ENCODE results near the gene CCDC60.

The CCDC60 gene

GRCh38 chr12:119338593-119339363, 4.2 kb downstream of the CCDC60 start:
- TF ChIP-seq CTCF (IDR thresholded peaks at IDR 0.05; ENCODE audit: insufficient read depth, low read length, poor library complexity, severe bottlenecking), result no peak
- Histone ChIP-seq H3K4me3 (replicated peaks; ENCODE audit: low read depth, low read length) (no peak overlapping the region), H3K36me3 (ENCODE audit: control insufficient read depth, insufficient read depth, low read length) (no peaks in the 10 kb centered on the region), H3K27me3 (replicated peaks; ENCODE audit: control insufficient read depth, insufficient read depth, low read length) (no peaks in the 10 kb centered on the region; the same call in 1 of the 2 replicates)
- DNase-seq (ENCODE audit: extremely low read depth, insufficient read length), result no peak

- H3K4me3 ChIP-seq (replicated peaks; ENCODE audit: low read depth, low read length), result no peak overlapping the region
- no peak for TF ChIP-seq CTCF (IDR thresholded peaks at IDR 0.05; ENCODE audit: insufficient read depth, low read length, poor library complexity, severe bottlenecking)
- H3K36me3 ChIP-seq (ENCODE audit: control insufficient read depth, insufficient read depth, low read length), result no peaks in the 10 kb centered on the region
- DNase-seq (ENCODE audit: extremely low read depth, insufficient read length), result no peak
- no peaks in the 10 kb centered on the region; the same call in 1 of the 2 replicates for H3K27me3 ChIP-seq (replicated peaks; ENCODE audit: control insufficient read depth, insufficient read depth, low read length)
Measured at GRCh38 chr12:119340578-119340977, 6.0 kb downstream of the CCDC60 start.

GRCh38 chr12:119341020-119341419, 6.5 kb downstream of the CCDC60 start:
- TF ChIP-seq CTCF (IDR thresholded peaks at IDR 0.05; ENCODE audit: insufficient read depth, low read length, poor library complexity, severe bottlenecking), result no peak
- no peak for DNase-seq (ENCODE audit: extremely low read depth, insufficient read length)
- Histone ChIP-seq H3K36me3 (ENCODE audit: control insufficient read depth, insufficient read depth, low read length) (no peaks in the 10 kb centered on the region), H3K4me3 (replicated peaks; ENCODE audit: low read depth, low read length) (no peak overlapping the region), H3K27me3 (replicated peaks; ENCODE audit: control insufficient read depth, insufficient read depth, low read length) (no peaks in the 10 kb centered on the region; the same call in 1 of the 2 replicates)

GRCh38 chr12:119341988-119342387, 7.5 kb downstream of the CCDC60 start:
- Histone ChIP-seq H3K27me3 (replicated peaks; ENCODE audit: control insufficient read depth, insufficient read depth, low read length) (no peaks in the 10 kb centered on the region; the same call in 1 of the 2 replicates), H3K4me3 (replicated peaks; ENCODE audit: low read depth, low read length) (no peak overlapping the region), H3K36me3 (ENCODE audit: control insufficient read depth, insufficient read depth, low read length) (no peaks in the 10 kb centered on the region)
- DNase-seq (ENCODE audit: extremely low read depth, insufficient read length), result no peak
- no peak for TF ChIP-seq CTCF (IDR thresholded peaks at IDR 0.05; ENCODE audit: insufficient read depth, low read length, poor library complexity, severe bottlenecking)

- H3K36me3 ChIP-seq (ENCODE audit: control insufficient read depth, insufficient read depth, low read length), result no peaks in the 10 kb centered on the region
- H3K4me3 ChIP-seq (replicated peaks; ENCODE audit: low read depth, low read length), result no peak overlapping the region
- no peak for TF ChIP-seq CTCF (IDR thresholded peaks at IDR 0.05; ENCODE audit: insufficient read depth, low read length, poor library complexity, severe bottlenecking)
- no peaks in the 10 kb centered on the region; the same call in 1 of the 2 replicates for H3K27me3 ChIP-seq (replicated peaks; ENCODE audit: control insufficient read depth, insufficient read depth, low read length)
- no peak for DNase-seq (ENCODE audit: extremely low read depth, insufficient read length)
Measured at GRCh38 chr12:119343130-119343529, 8.6 kb downstream of the CCDC60 start.
